RPMI8226 (cell line): ENCODE measurements around the gene TXN2.
"Not testable (repeated sequence)": the region's sequence is repeated elsewhere in the genome, so short reads cannot be mapped to it uniquely, and the experiment has no call there.

Source experiments
- DNase-seq: peaks from one replicate; pipeline ENCODE4 v3.0.0-alpha.2; 2015

TXN2 gene

DNA sequence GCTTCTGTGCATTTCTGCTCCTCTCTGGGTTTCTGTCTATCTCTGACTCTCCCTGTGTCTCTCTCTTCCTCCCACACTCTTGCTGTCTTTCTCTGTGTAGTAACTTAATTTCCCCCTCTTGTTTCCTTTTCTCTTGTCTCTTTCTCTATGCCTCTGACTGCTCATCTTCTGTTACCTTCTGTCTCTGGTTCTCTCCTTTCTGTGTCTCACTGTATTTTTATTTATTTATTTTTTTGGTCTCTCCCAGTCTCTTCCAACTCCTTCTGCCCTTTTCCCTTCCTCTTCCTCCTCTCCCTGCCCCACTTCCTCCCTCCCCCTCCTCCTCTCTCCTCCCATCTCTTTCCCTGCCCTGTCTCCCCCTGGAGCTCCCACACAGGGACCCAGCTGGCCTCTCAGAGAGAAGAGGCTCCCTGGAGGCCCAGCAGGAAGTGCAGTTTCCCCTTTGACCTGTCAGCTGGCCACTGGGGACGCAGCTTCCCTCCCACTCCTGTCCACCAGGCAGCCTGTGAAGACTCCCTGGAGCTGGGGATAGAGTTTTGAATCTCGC is 55.4 kb downstream of the TXN2 start:
- no peak for DNase-seq

DNA sequence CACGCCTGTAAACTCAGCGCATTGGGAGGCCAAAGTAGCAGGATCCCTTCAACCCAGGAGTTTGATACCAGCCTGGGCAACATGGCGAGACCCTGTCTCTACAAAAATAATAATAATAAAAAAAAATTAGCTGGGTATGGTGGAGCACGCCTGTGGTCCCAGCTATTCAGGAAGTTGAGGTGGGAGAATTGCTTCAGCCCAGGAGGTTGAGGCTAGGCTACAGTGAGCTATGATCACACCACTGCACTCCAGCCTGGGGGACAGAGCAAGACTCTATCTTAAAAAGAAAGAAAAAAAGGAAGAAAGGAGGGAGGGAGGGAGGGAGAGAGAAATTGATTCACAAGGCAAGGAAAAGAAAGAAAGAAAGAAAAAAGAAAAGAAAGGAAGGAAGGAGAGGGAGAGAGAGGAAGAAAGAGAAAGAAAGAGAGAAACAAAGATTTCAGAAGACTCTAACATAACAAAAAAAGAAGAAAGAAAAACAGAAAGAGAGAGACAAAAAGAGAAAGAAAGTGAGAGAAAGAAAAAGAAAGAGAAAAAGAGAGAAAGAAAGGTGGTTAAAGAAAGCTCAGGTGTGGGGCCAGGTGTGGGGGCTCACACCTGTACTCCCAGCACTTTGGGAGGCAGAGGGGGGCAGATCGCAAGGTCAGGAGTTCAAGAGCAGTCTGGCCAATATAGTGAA is 56.4 kb downstream of the TXN2 start:
- DNase-seq = no peak

DNA sequence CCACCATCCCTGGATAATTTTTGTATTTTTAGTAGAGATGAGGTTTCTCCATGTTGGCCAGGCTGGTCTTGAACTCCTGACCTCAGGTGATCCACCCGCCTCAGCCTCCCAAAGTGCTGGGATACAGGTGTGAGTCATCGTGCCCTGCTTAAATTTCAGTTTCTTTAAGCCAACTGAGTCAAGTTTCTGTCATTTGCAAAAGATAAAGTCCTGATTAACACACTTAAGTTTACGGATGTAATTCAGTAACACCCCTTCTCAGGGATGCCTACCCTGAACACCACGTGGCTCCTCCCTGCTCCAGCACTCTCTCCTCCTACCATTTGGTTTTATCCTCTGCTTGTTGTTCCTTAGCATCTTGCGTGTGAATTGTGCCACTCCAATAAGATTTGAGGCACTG is 57.0 kb downstream of the TXN2 start:
- DNase-seq = not testable (repeated sequence)

DNA sequence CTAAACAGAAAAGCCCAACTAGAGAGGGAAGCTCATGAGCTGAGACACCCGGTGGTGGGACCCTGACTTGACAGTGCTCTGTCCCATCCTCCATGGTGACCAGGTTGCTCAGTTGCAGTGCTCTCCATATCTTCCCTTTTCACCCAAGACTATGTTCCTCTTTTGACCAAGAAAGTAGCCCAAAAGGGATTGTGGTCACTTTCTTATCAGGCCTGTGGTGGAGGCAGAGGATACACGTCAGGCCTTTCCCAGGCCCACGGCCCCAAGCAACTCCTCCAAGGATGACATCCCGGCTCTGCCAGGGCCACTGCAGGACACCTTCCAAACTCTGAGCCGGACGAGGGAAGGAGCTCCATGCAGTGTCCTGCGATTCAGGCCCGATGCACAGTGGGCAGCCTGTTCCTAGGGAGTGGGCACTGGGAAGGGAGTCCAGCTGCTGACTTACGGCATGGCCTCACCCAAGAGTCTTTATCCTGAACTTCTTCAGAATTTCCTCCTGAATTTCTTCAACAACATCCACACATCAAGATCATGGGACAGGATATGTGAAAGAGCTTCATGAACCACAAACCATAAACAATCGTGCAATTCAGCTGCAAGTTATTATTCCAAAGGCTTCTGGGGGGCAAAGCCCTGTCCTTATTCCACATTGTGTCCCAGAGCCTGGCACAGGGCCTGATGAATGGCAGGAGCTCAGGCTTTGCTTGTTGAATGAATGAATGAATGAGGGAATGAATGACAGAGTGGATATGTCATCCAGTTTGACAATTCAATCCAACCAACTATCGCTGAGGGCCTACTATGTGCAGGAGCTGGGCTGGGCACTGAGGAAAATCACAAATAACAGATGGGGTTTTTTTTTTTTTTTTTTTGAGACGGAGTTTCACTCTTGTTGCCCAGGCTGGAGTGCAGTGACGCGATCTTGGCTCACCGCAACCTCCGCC is 57.7 kb downstream of the TXN2 start:
- no peak for DNase-seq

DNA sequence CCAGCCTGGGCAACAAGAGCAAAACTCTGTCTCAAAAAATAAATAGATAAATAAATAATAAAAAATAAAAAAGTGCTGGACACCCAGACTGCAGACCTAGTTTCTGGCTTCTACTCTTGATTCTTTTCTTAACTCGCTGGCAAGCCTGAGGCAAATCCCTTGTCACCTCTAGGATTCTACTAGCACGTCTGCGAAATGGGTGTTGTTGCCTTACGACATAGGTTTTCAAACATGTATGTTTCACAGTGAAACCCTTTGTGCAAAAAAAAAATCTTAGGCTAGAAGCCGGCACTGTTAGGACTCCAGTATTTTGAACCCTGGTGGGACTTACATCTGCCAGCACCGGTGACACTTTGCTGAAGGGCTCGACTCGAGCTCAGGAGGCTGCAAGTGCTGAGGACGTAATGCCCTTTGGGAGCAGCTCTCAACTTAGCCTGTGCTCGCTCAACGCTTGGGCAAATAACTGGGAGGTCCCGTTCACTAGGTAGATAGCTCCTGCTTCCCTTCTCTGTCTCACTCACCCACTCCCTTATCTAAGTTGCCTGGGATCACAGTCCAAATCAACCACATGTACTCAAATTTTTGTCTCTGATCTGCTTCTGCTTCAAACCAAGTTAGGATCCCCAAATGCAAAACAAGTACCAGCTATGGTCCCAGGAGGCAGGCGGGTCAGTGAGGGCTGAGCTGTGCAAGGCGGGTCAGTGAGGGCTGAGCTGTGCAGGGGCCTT is 59.0 kb downstream of the TXN2 start:
- DNase-seq = no peak

DNA sequence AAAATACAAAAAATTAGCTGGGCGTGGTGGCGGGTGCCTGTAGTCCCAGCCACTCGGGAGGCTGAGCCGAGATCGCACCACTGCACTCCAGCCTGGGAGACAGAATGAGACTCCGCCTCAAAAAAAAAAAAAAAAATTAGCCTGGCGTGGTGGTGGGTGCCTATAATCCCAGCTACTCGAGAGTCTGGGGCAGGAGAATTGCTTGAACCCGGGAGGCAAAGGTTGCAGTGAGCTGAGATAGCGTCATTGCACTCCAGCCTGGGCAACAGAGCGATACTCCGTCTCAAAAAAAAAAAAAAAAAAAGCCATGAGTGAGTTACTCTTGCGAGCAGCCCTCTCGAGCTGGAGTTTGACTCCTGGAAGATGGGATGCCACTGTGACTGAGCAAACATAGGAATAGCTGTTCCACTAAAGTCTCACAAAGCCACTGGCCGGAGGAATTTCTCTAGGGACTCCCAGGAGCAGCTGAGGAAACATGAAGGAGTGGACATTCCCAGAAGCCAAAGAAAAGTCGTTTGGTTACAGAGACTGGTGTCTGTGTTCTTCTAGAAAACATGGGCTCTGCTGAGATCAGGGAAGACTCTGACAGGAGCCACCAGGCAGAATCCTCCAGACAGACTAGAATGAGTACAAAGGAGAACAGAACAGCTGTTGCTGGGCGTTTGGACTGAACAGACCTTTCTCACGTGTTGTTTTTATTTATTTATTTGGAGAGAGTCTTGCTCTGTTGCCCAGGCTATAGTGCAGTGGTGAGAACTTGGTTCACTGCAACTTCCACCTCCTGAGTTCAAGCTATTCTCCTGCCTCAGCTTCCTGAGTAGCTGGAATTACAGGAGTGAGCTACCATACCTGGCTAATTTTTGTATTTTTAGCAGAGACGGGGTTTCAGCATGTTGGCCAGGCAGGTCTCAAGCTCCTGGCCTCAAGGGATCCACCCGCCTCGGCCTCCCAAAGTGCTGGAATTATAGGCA is 61.2 kb downstream of the TXN2 start:
- no peak for DNase-seq

DNA sequence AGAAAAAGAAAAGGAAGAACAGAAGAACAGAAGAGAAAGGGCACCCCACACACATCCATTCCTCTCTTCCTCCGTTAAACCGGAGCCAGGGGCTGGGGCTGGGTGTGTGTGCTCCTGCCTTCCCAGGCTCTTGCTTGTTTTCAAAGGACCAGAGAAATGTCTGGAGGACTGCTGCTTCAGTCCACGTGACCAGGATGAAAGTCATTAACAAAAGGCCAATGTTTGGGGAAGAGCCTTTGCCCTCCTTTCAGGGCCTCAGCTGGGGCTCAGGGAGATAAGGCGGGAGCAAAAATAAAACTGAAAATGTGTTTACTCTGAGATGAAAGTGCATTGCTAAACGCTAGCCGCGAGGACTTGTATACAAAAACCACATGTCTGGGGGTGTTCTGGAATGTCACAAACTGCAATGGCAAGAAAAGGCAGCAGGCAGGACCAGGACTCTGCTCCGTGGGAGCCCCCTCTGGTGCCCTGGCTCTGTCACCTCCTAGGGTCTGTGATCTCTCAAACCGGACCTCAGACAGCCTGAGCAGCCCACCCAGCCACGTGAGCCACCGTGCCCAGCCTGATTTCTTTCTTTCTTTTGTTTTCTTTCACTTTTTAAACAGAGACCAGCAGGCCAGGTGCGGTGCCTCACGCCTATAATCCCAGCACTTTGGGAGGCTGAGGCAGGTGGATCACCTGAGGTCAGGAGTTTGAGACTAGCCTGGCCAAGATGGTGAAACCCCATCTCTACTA is 62.1 kb downstream of the TXN2 start:
- peak; percentile 74 for DNase-seq

DNA sequence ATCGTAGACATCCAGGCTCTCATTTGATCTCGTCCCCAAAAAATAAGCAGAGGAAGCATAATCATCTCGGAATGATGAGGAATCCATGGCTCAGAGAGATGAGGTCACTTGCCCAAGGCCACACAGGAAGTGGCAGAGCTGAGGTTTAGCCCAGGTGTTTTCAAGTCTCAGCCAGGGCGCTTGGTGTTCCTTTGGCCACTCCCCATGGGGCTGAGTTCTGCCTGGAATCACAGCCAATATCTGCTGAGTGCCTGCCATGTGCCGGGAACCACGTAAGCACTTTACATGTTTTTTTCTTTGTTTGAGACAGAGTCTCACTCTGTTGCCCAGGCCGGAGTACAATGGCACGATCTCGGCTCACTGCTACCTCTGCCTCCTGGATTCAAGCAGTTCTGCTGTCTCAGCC is 64.2 kb downstream of the TXN2 start:
- DNase-seq = peak; percentile 96
